SK-N-MC (cell line): ENCODE results near the gene PCBP4.

Experiments
- DNase-seq: peaks from one replicate; pipeline ENCODE4 v3.0.0-alpha.2; 2011; ENCODE audit warnings: low read depth, low spot score
- H3K27ac ChIP-seq: fragments of 200-600 bp; sonication (generic); 2 replicates; pipeline ENCODE4 v1.5.1; 2016; ENCODE audit warnings: mixed run types
- H3K36me3 ChIP-seq: fragments of 200-600 bp; sonication (generic); 2 replicates; pipeline ENCODE4 v1.6.1; 2017; ENCODE audit warnings: antibody characterized with exemption, low read length, mixed read lengths; ENCODE audit not compliant: insufficient read depth
- H3K4me3 ChIP-seq: fragments of 200-600 bp; sonication (generic); 2 replicates; pipeline ENCODE4 v1.5.1; 2016
- H3K9ac ChIP-seq: fragments of 200-600 bp; sonication (generic); 2 replicates; pipeline ENCODE4 v1.8.0; 2017; ENCODE audit warnings: mixed run types, mixed read lengths; ENCODE audit not compliant: insufficient read length
- H3K9me3 ChIP-seq: fragments of 200-600 bp; sonication (generic); 2 replicates; pipeline ENCODE4 v1.6.1; 2017; ENCODE audit warnings: low read depth, mild to moderate bottlenecking, antibody characterized with exemption, low read length, moderate library complexity, mixed read lengths
- EZH2 ChIP-seq: fragments of 200-600 bp; sonication (generic); IDR thresholded peaks from one replicate; pipeline ENCODE4 v1.6.1; 2017; ENCODE audit warnings: antibody characterized with exemption
- FOXP2 ChIP-seq: optimal IDR thresholded peaks from 2 replicates; pipeline ENCODE3; 2011; ENCODE audit warnings: mild to moderate bottlenecking, moderate library complexity; ENCODE audit not compliant: insufficient read depth; ENCODE audit errors: extremely low read length, control extremely low read depth
- POLR2AphosphoS5 ChIP-seq: IDR thresholded peaks from 2 replicates; pipeline ENCODE4 v1.6.1; 2012; ENCODE audit warnings: mild to moderate bottlenecking, low read depth, low read length, borderline replicate concordance

Gene PCBP4

GRCh38 chr3:51968883-51969678 is 1.8 kb upstream of the PCBP4 start:
- TF ChIP-seq EZH2 (no peak), FOXP2 (no peak)
- Histone ChIP-seq H3K4me3 (0 out of 2 replicates have a peak overlapping the region, but pooled peaks have one; percentile 25), H3K36me3 (no peaks in the 10 kb centered on the region), H3K27ac (no peak overlapping the region), H3K9me3 (no peaks in the 10 kb centered on the region), H3K9ac (no peak overlapping the region)
- DNase-seq, result no peak

GRCh38 chr3:51968170-51968775 is 1.0 kb upstream of the PCBP4 start:
- Histone ChIP-seq H3K27ac (no peak overlapping the region), H3K4me3 (peak overlapping the region; percentile 77), H3K9me3 (no peaks in the 10 kb centered on the region), H3K9ac (peak overlapping the region; percentile 59), H3K36me3 (no peaks in the 10 kb centered on the region)
- TF ChIP-seq POLR2AphosphoS5 (peak; percentile 22; the same call in 1 of the 2 replicates), EZH2 (no peak)
- DNase-seq, result no peak

GRCh38 chr3:51966922-51967383 is 301 bp downstream of the PCBP4 start:
- Histone ChIP-seq H3K36me3 (no peaks in the 10 kb centered on the region), H3K9ac (no peak overlapping the region), H3K4me3 (peak overlapping the region; percentile 75), H3K9me3 (no peaks in the 10 kb centered on the region), H3K27ac (no peak overlapping the region)
- no peak for TF ChIP-seq FOXP2
- TF ChIP-seq POLR2AphosphoS5, result no peak
- TF ChIP-seq EZH2, result no peak
- no peak for DNase-seq

GRCh38 chr3:51966486-51966885 is 768 bp downstream of the PCBP4 start:
- DNase-seq, result no peak
- Histone ChIP-seq H3K27ac (no peak overlapping the region), H3K4me3 (peak overlapping the region; percentile 75), H3K9me3 (no peaks in the 10 kb centered on the region), H3K36me3 (no peaks in the 10 kb centered on the region), H3K9ac (no peak overlapping the region)
- TF ChIP-seq POLR2AphosphoS5, result no peak

GRCh38 chr3:51966016-51966415 is 1.2 kb downstream of the PCBP4 start:
- Histone ChIP-seq H3K4me3 (no peak overlapping the region), H3K27ac (no peak overlapping the region), H3K9me3 (no peaks in the 10 kb centered on the region), H3K9ac (no peak overlapping the region), H3K36me3 (no peaks in the 10 kb centered on the region)
- no peak for DNase-seq
- TF ChIP-seq POLR2AphosphoS5 (no peak), EZH2 (no peak), FOXP2 (no peak)

- no peak overlapping the region for H3K9ac ChIP-seq
- H3K27ac ChIP-seq, result no peak overlapping the region
- no peaks in the 10 kb centered on the region for H3K9me3 ChIP-seq
- no peak for DNase-seq
- no peaks in the 10 kb centered on the region for H3K36me3 ChIP-seq
- H3K4me3 ChIP-seq, result no peak overlapping the region
- TF ChIP-seq POLR2AphosphoS5, result no peak
- TF ChIP-seq FOXP2, result no peak
- no peak for TF ChIP-seq EZH2
Measured at GRCh38 chr3:51964521-51964920, 2.7 kb downstream of the PCBP4 start.

GRCh38 chr3:51963951-51964451 is 3.3 kb downstream of the PCBP4 start:
- TF ChIP-seq FOXP2 (no peak), EZH2 (no peak), POLR2AphosphoS5 (no peak)
- H3K36me3 ChIP-seq, result no peaks in the 10 kb centered on the region
- no peaks in the 10 kb centered on the region for H3K9me3 ChIP-seq
- H3K9ac ChIP-seq, result no peak overlapping the region
- H3K27ac ChIP-seq, result no peak overlapping the region
- no peak overlapping the region for H3K4me3 ChIP-seq
- no peak for DNase-seq

- no peak for DNase-seq
- Histone ChIP-seq H3K4me3 (no peak overlapping the region), H3K9me3 (no peaks in the 10 kb centered on the region), H3K27ac (no peak overlapping the region), H3K9ac (no peak overlapping the region), H3K36me3 (no peaks in the 10 kb centered on the region)
- no peak for TF ChIP-seq POLR2AphosphoS5
- no peak for TF ChIP-seq EZH2
- no peak for TF ChIP-seq FOXP2
Measured at GRCh38 chr3:51962854-51963530, 4.3 kb downstream of the PCBP4 start.
